Measurements from ENCODE around the gene CHAMP1. TPM values are rescaled to one million over a fixed set of nuclear protein-coding genes. Genes with fewer than 3 reads are reported as not detected.
A peak's percentile ranks its signal among the peaks of the same experiment; 100 is the strongest.

The CHAMP1 gene
- total RNA-seq, 1 donor = 9.4 TPM

GRCh38 chr13:114311387-114311786 lies 2.9 kb upstream of the CHAMP1 start:
- peaks cover 3% of the 10 kb centered on the region for H4K20me1 ChIP-seq (ENCODE audit: insufficient read depth, low read length)
- no peaks in the 10 kb centered on the region for H3K9me3 ChIP-seq (ENCODE audit: low read depth, low read length)
- H3K4me1 ChIP-seq (ENCODE audit: insufficient read depth, low read length) = peaks cover 51% of the 10 kb centered on the region
- no peaks in the 10 kb centered on the region for H3K27me3 ChIP-seq (ENCODE audit: insufficient read depth, low read length)
- peaks cover 21% of the 10 kb centered on the region for H3K79me2 ChIP-seq (ENCODE audit: insufficient read depth, low read length)
- H3K27ac ChIP-seq (ENCODE audit: low read depth, low read length) = peak overlapping the region; percentile 63
- no peak for DNase-seq (ENCODE audit: insufficient read length, low spot score, missing footprints)
- H3K4me3 ChIP-seq (ENCODE audit: insufficient read depth, low read length) = no peak overlapping the region
- peaks cover 8% of the 10 kb centered on the region for H3K36me3 ChIP-seq (ENCODE audit: insufficient read depth, low read length)
- no peak for TF ChIP-seq CTCF (IDR thresholded peaks at IDR 0.05; ENCODE audit: extremely low read depth, low read depth, low read length)
- H3K4me2 ChIP-seq (ENCODE audit: insufficient read depth, low read length) = peak overlapping the region; percentile 70
- H2AFZ ChIP-seq (ENCODE audit: low read length) = no peak overlapping the region

- no peak overlapping the region for H2AFZ ChIP-seq (ENCODE audit: low read length)
- H3K4me2 ChIP-seq (ENCODE audit: insufficient read depth, low read length) = peak overlapping the region; percentile 70
- peaks cover 3% of the 10 kb centered on the region for H4K20me1 ChIP-seq (ENCODE audit: insufficient read depth, low read length)
- peaks cover 2% of the 10 kb centered on the region for H3K36me3 ChIP-seq (ENCODE audit: insufficient read depth, low read length)
- DNase-seq (ENCODE audit: insufficient read length, low spot score, missing footprints) = no peak
- H3K4me3 ChIP-seq (ENCODE audit: insufficient read depth, low read length) = no peak overlapping the region
- H3K27me3 ChIP-seq (ENCODE audit: insufficient read depth, low read length) = no peaks in the 10 kb centered on the region
- H3K27ac ChIP-seq (ENCODE audit: low read depth, low read length) = peak overlapping the region; percentile 63
- H3K4me1 ChIP-seq (ENCODE audit: insufficient read depth, low read length) = peaks cover 54% of the 10 kb centered on the region
- peaks cover 26% of the 10 kb centered on the region for H3K79me2 ChIP-seq (ENCODE audit: insufficient read depth, low read length)
- TF ChIP-seq CTCF (IDR thresholded peaks at IDR 0.05; ENCODE audit: extremely low read depth, low read depth, low read length) = no peak
- H3K9me3 ChIP-seq (ENCODE audit: low read depth, low read length) = no peaks in the 10 kb centered on the region
Observed at GRCh38 chr13:114311908-114312307, 2.4 kb upstream of the CHAMP1 start.

- Histone ChIP-seq H2AFZ (ENCODE audit: low read length) (peak overlapping the region; percentile 76), H3K9me3 (ENCODE audit: low read depth, low read length) (no peaks in the 10 kb centered on the region), H3K4me3 (ENCODE audit: insufficient read depth, low read length) (peak overlapping the region; percentile 88), H3K27ac (ENCODE audit: low read depth, low read length) (peak overlapping the region; percentile 99), H4K20me1 (ENCODE audit: insufficient read depth, low read length) (peaks cover 3% of the 10 kb centered on the region), H3K79me2 (ENCODE audit: insufficient read depth, low read length) (peaks cover 39% of the 10 kb centered on the region), H3K4me1 (ENCODE audit: insufficient read depth, low read length) (peaks cover 63% of the 10 kb centered on the region), H3K36me3 (ENCODE audit: insufficient read depth, low read length) (no peaks in the 10 kb centered on the region), H3K4me2 (ENCODE audit: insufficient read depth, low read length) (peak overlapping the region; percentile 94), H3K27me3 (ENCODE audit: insufficient read depth, low read length) (no peaks in the 10 kb centered on the region)
- no peak for TF ChIP-seq CTCF (IDR thresholded peaks at IDR 0.05; ENCODE audit: extremely low read depth, low read depth, low read length)
- DNase-seq (ENCODE audit: insufficient read length, low spot score, missing footprints) = peak; percentile 80
Observed at GRCh38 chr13:114313061-114313860, 1.0 kb upstream of the CHAMP1 start.

DNA sequence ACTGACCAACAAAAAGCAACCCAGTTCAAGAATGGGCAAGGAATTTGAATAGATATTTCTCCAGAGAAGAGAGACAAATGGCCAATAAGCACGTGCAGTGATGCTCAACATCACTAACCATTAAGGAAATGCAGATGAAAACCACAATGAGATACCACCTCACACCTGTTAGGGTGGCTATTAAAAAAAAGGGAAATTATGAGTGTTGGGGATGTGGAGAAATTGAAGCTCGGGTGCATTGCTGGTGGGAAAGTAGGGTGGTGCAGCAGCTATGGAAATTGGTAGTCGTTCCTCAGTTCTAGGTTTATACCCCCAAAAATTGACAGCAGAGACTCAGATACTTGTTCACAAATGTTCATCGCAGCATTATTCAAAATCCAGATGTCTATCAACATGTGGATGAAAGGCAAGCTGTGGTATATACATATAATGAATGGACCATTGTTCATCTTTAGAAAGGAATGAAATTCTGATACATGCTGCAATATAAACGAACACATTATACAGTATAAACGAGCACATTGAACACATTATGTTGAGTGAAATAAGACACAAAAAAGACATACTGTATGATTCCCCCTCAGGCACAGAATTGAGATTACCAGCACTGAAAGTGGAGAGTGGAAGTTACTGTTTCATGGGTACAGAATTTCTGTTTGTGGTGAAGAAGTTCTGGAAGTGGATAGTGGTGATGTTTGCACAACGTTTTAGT lies 927 bp downstream of the CHAMP1 start:
- H3K4me1 ChIP-seq (ENCODE audit: insufficient read depth, low read length) = peaks cover 76% of the 10 kb centered on the region
- peak overlapping the region; percentile 77 for H3K27ac ChIP-seq (ENCODE audit: low read depth, low read length)
- peak overlapping the region; percentile 88 for H3K4me3 ChIP-seq (ENCODE audit: insufficient read depth, low read length)
- H3K79me2 ChIP-seq (ENCODE audit: insufficient read depth, low read length) = peaks cover 57% of the 10 kb centered on the region
- DNase-seq (ENCODE audit: insufficient read length, low spot score, missing footprints) = no peak
- H3K27me3 ChIP-seq (ENCODE audit: insufficient read depth, low read length) = no peaks in the 10 kb centered on the region
- H3K9me3 ChIP-seq (ENCODE audit: low read depth, low read length) = no peaks in the 10 kb centered on the region
- H4K20me1 ChIP-seq (ENCODE audit: insufficient read depth, low read length) = peaks cover 20% of the 10 kb centered on the region
- H3K4me2 ChIP-seq (ENCODE audit: insufficient read depth, low read length) = peak overlapping the region; percentile 92
- no peak for TF ChIP-seq CTCF (IDR thresholded peaks at IDR 0.05; ENCODE audit: extremely low read depth, low read depth, low read length)
- H3K36me3 ChIP-seq (ENCODE audit: insufficient read depth, low read length) = peaks cover 3% of the 10 kb centered on the region
- no peak overlapping the region for H2AFZ ChIP-seq (ENCODE audit: low read length)
